ENCODE data around the gene CD81. TPM values are rescaled to one million over a fixed set of nuclear protein-coding genes. Genes with fewer than 3 reads are reported as not detected.

The CD81 gene
- total and polyA plus RNA-seq, 2 experiments from 2014 or later, result 212 to 444 TPM

DNA sequence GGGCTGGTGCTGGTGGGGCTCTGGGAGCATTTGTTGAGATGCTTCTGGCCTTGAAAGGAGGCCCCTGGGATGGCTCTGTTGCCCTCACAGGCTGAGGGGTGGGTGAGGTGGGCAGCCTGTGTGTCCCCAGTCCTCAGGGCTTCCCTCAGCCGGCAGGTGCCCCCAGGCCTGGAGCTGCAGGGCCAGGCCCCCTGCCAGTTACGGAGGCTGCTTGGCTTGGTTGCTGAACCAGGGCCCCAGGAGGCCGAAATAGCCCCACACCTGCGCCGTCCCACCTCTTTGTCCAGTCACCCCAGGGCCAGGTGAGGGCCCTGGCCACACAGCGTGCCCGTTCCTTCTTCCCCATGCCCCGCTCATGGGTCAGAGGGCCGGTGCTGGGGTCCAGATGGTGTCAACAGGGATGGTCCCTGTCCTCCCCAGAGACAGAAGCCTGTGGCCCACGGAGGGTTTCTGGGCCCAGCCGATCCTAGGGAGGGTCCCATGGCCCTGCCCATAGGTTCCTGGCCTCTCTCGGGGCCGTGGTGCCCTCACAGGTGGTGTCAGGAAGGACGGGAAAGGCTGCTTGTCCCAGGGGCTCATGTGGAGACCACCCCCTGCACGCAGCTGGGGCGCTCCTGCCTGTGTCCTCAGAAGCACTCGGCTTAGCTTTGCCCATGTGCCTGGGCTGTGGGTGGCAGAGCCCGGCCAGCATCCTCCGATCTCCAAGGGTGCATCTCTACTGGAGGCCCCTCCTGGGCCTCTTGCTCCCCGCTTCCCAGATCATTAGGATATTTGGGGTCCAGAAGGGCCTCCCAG lies 14.3 kb downstream of the CD81 start:
- Histone ChIP-seq H3K27me3 (no peaks in the 10 kb centered on the region), H3K9me3 (ENCODE audit: low read depth) (no peaks in the 10 kb centered on the region), H3K4me1 (ENCODE audit: low read depth) (peaks cover 6% of the 10 kb centered on the region), H3K36me3 (peaks cover under 1% of the 10 kb centered on the region), H3K4me3 (no peak overlapping the region), H3K27ac (no peak overlapping the region)
- no peak for TF ChIP-seq CTCF (IDR thresholded peaks at IDR 0.05; ENCODE audit: low read depth, low read length)
- no peak for DNase-seq (ENCODE audit: low read depth in 1 of 2, low spot score in 1 of 2)

DNA sequence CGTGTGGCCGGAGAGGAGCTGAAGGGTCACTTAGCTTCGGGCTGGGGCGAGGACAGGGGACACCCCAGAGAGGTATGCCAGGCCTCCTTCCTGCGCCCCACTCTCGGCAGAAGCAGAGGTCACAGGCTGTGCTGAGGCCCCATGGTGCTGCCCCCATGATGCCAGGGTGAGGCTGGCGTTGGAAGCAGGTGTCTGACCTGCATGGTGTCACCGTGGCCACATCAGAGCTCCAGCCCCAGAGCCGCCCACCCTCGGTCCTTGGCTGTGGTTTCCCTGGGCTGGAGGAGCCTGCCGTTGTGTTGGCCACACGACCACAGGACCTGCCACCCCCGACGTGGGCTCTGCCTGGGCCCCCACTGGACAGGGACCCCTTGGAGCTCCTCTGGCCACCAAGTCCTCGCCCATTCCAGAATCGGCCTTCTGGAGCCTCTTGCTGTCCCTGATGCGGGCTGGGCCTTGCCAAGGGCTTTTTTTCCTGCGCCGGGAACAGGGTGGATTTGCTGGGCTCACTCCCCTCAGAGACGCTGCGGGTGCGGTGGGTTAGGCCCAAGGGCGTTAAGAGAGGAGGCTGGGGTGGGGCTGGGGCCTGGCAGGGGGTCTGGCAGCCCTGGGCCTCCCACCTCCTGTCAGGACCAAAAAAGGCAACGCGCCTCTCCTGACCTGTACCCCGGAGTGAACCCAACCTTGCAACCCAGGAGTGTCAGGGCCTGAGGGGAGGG lies 15.3 kb downstream of the CD81 start:
- peaks cover 10% of the 10 kb centered on the region for H3K36me3 ChIP-seq
- peaks cover 6% of the 10 kb centered on the region for H3K4me1 ChIP-seq (ENCODE audit: low read depth)
- TF ChIP-seq CTCF (IDR thresholded peaks at IDR 0.05; ENCODE audit: low read depth, low read length), result no peak
- H3K27me3 ChIP-seq, result no peaks in the 10 kb centered on the region
- no peak overlapping the region for H3K27ac ChIP-seq
- H3K9me3 ChIP-seq (ENCODE audit: low read depth), result no peaks in the 10 kb centered on the region
- H3K4me3 ChIP-seq, result no peak overlapping the region
- DNase-seq (ENCODE audit: low read depth in 1 of 2, low spot score in 1 of 2), result no peak

GRCh38 chr11:2393111-2393868 lies 16.2 kb downstream of the CD81 start:
- H3K4me3 ChIP-seq, result no peak overlapping the region
- H3K36me3 ChIP-seq, result peaks cover 10% of the 10 kb centered on the region
- no peaks in the 10 kb centered on the region for H3K27me3 ChIP-seq
- no peaks in the 10 kb centered on the region for H3K9me3 ChIP-seq (ENCODE audit: low read depth)
- no peak for TF ChIP-seq CTCF (IDR thresholded peaks at IDR 0.05; ENCODE audit: low read depth, low read length)
- DNase-seq (ENCODE audit: low read depth in 1 of 2, low spot score in 1 of 2), result no peak
- peaks cover 6% of the 10 kb centered on the region for H3K4me1 ChIP-seq (ENCODE audit: low read depth)
- H3K27ac ChIP-seq, result no peak overlapping the region

GRCh38 chr11:2393941-2394817 lies 17.1 kb downstream of the CD81 start:
- no peak for DNase-seq (ENCODE audit: low read depth in 1 of 2, low spot score in 1 of 2)
- Histone ChIP-seq H3K4me3 (no peak overlapping the region), H3K27me3 (no peaks in the 10 kb centered on the region), H3K9me3 (ENCODE audit: low read depth) (no peaks in the 10 kb centered on the region), H3K36me3 (peaks cover 10% of the 10 kb centered on the region), H3K4me1 (ENCODE audit: low read depth) (peaks cover 3% of the 10 kb centered on the region), H3K27ac (no peak overlapping the region)
- no peak for TF ChIP-seq CTCF (IDR thresholded peaks at IDR 0.05; ENCODE audit: low read depth, low read length)

- H3K36me3 ChIP-seq, result peaks cover 10% of the 10 kb centered on the region
- no peak for TF ChIP-seq CTCF (IDR thresholded peaks at IDR 0.05; ENCODE audit: low read depth, low read length)
- H3K9me3 ChIP-seq (ENCODE audit: low read depth), result no peaks in the 10 kb centered on the region
- no peak overlapping the region for H3K27ac ChIP-seq
- H3K4me1 ChIP-seq (ENCODE audit: low read depth), result peaks cover 7% of the 10 kb centered on the region
- H3K4me3 ChIP-seq, result no peak overlapping the region
- no peaks in the 10 kb centered on the region for H3K27me3 ChIP-seq
- no peak for DNase-seq (ENCODE audit: low read depth in 1 of 2, low spot score in 1 of 2)
Observed at GRCh38 chr11:2394818-2395105, 17.7 kb downstream of the CD81 start.

All from cardiac muscle cell (in vitro differentiated cells and primary cell).